GM23338 (cell line): ENCODE measurements around the gene ERCC6L.
"Not testable (repeated sequence)": the region's sequence is repeated elsewhere in the genome, so short reads cannot be mapped to it uniquely, and the experiment has no call there.

ENCODE experiments used
- EZH2 ChIP-seq: fragments of 200-600 bp; sonication (generic); IDR thresholded peaks from one replicate; pipeline ENCODE4 v1.8.0; 2017; ENCODE audit warnings: antibody characterized with exemption, mild to moderate bottlenecking, low read depth; ENCODE audit not compliant: unreplicated experiment
- EZH2phosphoT487 ChIP-seq: fragments of 200-600 bp; sonication (generic); IDR thresholded peaks from one replicate; pipeline ENCODE4 v1.8.1; 2018; ENCODE audit warnings: antibody characterized with exemption; ENCODE audit not compliant: unreplicated experiment

- TF ChIP-seq EZH2, EZH2phosphoT487: not testable (repeated sequence)
Observed at GRCh38 chrX:72176289-72176688, 62.5 kb downstream of the ERCC6L start.
